HEK293 (cell line): ENCODE measurements around the gene CSKMT.
"Not testable (repeated sequence)": the region's sequence is repeated elsewhere in the genome, so short reads cannot be mapped to it uniquely, and the experiment has no call there.

Source experiments
- CTCF ChIA-PET: fragments of 350-600 bp; formaldehyde crosslinking; extraction: SDS; loops from one replicate; lab custom pipeline; 2021; ENCODE audit warnings: antibody characterized with exemption; lab: Yijun Ruan, JAX
- POLR2A ChIA-PET: fragments of 300-600 bp; formaldehyde crosslinking; extraction: SDS; loops from one replicate; lab custom pipeline; 2020; ENCODE audit warnings: antibody characterized with exemption, inconsistent platforms; lab: Yijun Ruan, JAX
- H3K27ac ChIP-seq: fragments of 200-500 bp; sonication (Bioruptor generic); 2 replicates; pipeline ENCODE4 v1.5.1; 2014; ENCODE audit warnings: low read depth, low read length, control low read depth, inconsistent platforms; ENCODE audit errors: extremely low read depth
- H3K36me3 ChIP-seq, 2 experiments: fragments of 200-500 bp in 1 of 2; sonication (Bioruptor generic) in 1 of 2; 1 replicate in 1 of 2; 2 replicates in 1 of 2; pipeline ENCODE4 v1.5.1; 2014 to 2017; ENCODE audit warnings: inconsistent platforms in 2 of 2, low read length in 2 of 2; ENCODE audit not compliant: control insufficient read depth in 2 of 2, insufficient read depth in 1 of 2
- H3K4me1 ChIP-seq: fragments of 200-500 bp; sonication (Bioruptor generic); 2 replicates; pipeline ENCODE4 v1.5.1; 2014; ENCODE audit warnings: mild to moderate bottlenecking, low read length, inconsistent platforms; ENCODE audit not compliant: control insufficient read depth, insufficient read depth
- H3K4me3 ChIP-seq: 2 replicates; pipeline ENCODE4 v1.5.1; 2011; ENCODE audit warnings: low read depth, mild to moderate bottlenecking, control low read depth, low read length, moderate library complexity
- H3K9me3 ChIP-seq: fragments of 200-500 bp; sonication (Bioruptor generic); 2 replicates; pipeline ENCODE4 v1.5.1; 2014; ENCODE audit warnings: low read depth, low read length, inconsistent platforms; ENCODE audit not compliant: control insufficient read depth, insufficient read depth
- ZBTB20 ChIP-seq: fragments of 450-650 bp; formaldehyde crosslinking; IDR thresholded peaks from 2 replicates; pipeline ENCODE4 v1.5.1; 2016; ENCODE audit warnings: missing biosample characterization, missing genetic modification characterization
- ZNF132 ChIP-seq: fragments of 450-650 bp; formaldehyde crosslinking; IDR thresholded peaks from 2 replicates; pipeline ENCODE4 v1.5.1; 2017; ENCODE audit warnings: missing biosample characterization, missing genetic modification characterization, borderline replicate concordance
- ZNF433 ChIP-seq: fragments of 450-650 bp; formaldehyde crosslinking; IDR thresholded peaks from 2 replicates; pipeline ENCODE4 v1.5.1; 2016; ENCODE audit warnings: missing biosample characterization, missing genetic modification characterization, low read depth
- TF ChIP-seq, protein P1 (sequence below): fragments of 450-650 bp; formaldehyde crosslinking; IDR thresholded peaks from 2 replicates; pipeline ENCODE4 v1.5.1; 2016; ENCODE audit warnings: missing biosample characterization, missing genetic modification characterization
- TF ChIP-seq, protein P2 (sequence below): fragments of 450-650 bp; formaldehyde crosslinking; IDR thresholded peaks from 2 replicates; pipeline ENCODE4 v1.5.1; 2016; ENCODE audit warnings: missing biosample characterization, missing genetic modification characterization
- TF ChIP-seq, protein P3 (sequence below): fragments of 450-650 bp; formaldehyde crosslinking; IDR thresholded peaks from 2 replicates; pipeline ENCODE4 v1.5.0; 2017; ENCODE audit warnings: missing biosample characterization, missing genetic modification characterization, borderline replicate concordance
- TF ChIP-seq, protein P4 (sequence below): fragments of 450-650 bp; formaldehyde crosslinking; IDR thresholded peaks from 2 replicates; pipeline ENCODE4 v1.5.1; 2016; ENCODE audit warnings: missing biosample characterization, missing genetic modification characterization

CSKMT gene

DNA sequence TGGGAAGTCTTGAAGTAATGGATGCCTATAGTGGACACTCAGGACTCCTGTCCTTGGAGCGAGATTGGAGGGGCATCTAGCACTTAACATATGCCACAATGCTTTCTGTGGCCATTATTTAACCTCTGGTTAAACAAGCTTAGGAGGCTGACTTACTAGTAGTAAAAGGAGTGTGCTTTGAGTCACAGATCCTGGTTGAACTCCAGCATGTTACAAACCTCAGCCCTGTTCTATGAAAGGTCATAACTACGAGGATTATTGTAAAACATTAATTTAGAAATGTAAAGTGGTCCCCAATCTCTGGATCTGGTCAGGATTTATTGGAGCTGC is 8.0 kb downstream of the CSKMT start (continued):
- TF ChIP-seq ZNF132, result no peak
- TF ChIP-seq ZNF433 (tag by site-specific recombination), result no peak

DNA sequence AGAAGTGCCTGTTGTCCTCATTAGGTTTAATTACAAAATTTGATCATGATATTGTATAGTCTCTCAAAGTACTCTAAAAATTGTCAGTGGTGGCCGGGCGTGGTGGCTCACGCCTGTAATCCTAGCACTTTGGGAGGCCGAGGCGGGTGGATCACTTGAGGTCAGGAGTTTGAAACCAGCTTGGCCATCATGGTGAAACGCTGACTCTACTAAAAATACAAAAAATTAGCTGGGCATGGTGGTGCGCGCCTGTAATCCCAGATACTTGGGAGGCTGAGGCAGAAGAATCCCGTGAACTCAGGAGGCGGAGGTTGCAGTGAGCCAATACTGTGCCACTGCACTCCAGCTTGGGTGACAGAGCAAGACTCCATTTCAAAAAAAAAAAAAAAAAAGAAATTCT is 10.3 kb downstream of the CSKMT start:
- H3K27ac ChIP-seq, H3K9me3 ChIP-seq, H3K4me1 ChIP-seq, H3K4me3 ChIP-seq: not testable (repeated sequence)
- ChIA-PET CTCF (interaction anchor here (0.6 to 3.0 kb wide), 3 partner anchors 10 to 1063 kb away, joined by 3 to 10 read pairs (median 3); partner anchors contain the start of genes C11orf98 and CSKMT), POLR2A (interaction anchor here (0.6 to 7.2 kb wide), 7 partner anchors 8 to 706 kb away, joined by 3 to 67 read pairs (median 3); partner anchors contain the start of genes C11orf98, CSKMT and INTS5)
- H3K36me3 ChIP-seq, result peaks cover 3 to 44% of the 10 kb centered on the region in 2 experiments; a peak in 2 of 3 replicates

DNA sequence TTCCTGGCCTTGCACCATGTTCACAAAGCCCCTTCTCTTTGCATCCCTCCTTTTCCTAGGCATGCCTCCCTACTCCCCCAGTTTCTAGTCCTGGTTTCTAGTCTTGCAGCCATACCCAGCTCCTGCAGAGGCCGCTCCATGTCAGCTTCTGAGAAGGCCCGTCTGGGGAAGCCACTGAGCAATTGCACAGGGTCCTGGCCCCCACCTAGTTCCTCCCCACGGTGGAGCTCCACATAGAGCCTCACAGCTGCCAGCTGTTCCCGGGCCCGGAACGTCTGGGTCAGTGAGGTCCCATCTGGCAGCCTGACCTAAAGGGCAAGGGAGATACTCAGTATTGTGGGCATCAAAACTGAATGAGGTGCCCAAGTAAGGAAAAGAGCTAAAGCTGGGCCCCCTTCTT is 11.6 kb downstream of the CSKMT start:
- Histone ChIP-seq H3K4me1 (peaks cover 8% of the 10 kb centered on the region), H3K4me3 (no peak overlapping the region), H3K27ac (0 out of 2 replicates have a peak overlapping the region, but pooled peaks have one; percentile 2), H3K9me3 (no peaks in the 10 kb centered on the region), H3K36me3 (peaks cover 3 to 44% of the 10 kb centered on the region in 2 experiments; a peak in 2 of 3 replicates)
- POLR2A ChIA-PET, result interaction anchor here (0.8 to 7.2 kb wide), 9 partner anchors 10 to 111 kb away, joined by 3 to 67 read pairs (median 5); partner anchors contain the start of genes B3GAT3, C11orf98, CSKMT and EEF1G
- TF ChIP-seq, protein P1, sequence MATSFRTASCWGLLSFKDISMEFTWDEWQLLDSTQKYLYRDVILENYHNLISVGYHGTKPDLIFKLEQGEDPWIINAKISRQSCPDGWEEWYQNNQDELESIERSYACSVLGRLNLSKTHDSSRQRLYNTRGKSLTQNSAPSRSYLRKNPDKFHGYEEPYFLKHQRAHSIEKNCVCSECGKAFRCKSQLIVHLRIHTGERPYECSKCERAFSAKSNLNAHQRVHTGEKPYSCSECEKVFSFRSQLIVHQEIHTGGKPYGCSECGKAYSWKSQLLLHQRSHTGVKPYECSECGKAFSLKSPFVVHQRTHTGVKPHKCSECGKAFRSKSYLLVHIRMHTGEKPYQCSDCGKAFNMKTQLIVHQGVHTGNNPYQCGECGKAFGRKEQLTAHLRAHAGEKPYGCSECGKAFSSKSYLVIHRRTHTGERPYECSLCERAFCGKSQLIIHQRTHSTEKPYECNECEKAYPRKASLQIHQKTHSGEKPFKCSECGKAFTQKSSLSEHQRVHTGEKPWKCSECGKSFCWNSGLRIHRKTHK, result no peak
- TF ChIP-seq, protein P2, sequence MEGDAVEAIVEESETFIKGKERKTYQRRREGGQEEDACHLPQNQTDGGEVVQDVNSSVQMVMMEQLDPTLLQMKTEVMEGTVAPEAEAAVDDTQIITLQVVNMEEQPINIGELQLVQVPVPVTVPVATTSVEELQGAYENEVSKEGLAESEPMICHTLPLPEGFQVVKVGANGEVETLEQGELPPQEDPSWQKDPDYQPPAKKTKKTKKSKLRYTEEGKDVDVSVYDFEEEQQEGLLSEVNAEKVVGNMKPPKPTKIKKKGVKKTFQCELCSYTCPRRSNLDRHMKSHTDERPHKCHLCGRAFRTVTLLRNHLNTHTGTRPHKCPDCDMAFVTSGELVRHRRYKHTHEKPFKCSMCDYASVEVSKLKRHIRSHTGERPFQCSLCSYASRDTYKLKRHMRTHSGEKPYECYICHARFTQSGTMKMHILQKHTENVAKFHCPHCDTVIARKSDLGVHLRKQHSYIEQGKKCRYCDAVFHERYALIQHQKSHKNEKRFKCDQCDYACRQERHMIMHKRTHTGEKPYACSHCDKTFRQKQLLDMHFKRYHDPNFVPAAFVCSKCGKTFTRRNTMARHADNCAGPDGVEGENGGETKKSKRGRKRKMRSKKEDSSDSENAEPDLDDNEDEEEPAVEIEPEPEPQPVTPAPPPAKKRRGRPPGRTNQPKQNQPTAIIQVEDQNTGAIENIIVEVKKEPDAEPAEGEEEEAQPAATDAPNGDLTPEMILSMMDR, result 0 out of 2 replicates have a peak, but pooled peaks have one; percentile 21
- CTCF ChIA-PET, result interaction anchor here (0.5 to 3.0 kb wide), 7 partner anchors 11 to 214 kb away, joined by 3 to 10 read pairs (median 4); partner anchors contain the start of genes C11orf98 and CSKMT

DNA sequence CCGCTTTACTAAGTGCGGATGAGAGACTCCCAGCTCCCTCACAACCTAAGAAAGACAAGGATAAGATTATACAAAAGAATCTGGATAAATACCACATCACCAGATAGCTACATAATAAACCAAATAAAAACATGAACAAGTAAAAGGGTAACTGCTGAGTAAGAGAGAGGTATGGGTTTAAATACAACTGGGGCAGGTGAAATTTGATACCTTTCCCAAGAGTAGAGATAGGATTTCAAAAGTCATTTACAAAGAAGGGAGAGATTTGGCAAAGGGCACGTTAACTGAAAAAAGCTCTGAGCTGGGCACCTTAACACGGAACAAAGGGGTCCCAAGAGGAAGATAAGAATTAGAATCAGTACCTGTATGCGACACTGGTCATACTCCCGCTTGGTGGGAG is 12.0 kb downstream of the CSKMT start:
- H3K9me3 ChIP-seq, result no peaks in the 10 kb centered on the region
- H3K4me3 ChIP-seq, result no peak overlapping the region
- peaks cover 8% of the 10 kb centered on the region for H3K4me1 ChIP-seq
- POLR2A ChIA-PET, result interaction anchor here (0.8 to 7.2 kb wide), 8 partner anchors 10 to 110 kb away, joined by 3 to 67 read pairs (median 6); partner anchors contain the start of genes B3GAT3, C11orf98, CSKMT and GANAB
- H3K36me3 ChIP-seq, result peaks cover 3 to 44% of the 10 kb centered on the region in 2 experiments; a peak in 2 of 3 replicates
- CTCF ChIA-PET, result interaction anchor here (0.5 to 3.0 kb wide), 7 partner anchors 12 to 215 kb away, joined by 3 to 10 read pairs (median 4); partner anchors contain the start of genes C11orf98 and CSKMT
- TF ChIP-seq, protein P3, sequence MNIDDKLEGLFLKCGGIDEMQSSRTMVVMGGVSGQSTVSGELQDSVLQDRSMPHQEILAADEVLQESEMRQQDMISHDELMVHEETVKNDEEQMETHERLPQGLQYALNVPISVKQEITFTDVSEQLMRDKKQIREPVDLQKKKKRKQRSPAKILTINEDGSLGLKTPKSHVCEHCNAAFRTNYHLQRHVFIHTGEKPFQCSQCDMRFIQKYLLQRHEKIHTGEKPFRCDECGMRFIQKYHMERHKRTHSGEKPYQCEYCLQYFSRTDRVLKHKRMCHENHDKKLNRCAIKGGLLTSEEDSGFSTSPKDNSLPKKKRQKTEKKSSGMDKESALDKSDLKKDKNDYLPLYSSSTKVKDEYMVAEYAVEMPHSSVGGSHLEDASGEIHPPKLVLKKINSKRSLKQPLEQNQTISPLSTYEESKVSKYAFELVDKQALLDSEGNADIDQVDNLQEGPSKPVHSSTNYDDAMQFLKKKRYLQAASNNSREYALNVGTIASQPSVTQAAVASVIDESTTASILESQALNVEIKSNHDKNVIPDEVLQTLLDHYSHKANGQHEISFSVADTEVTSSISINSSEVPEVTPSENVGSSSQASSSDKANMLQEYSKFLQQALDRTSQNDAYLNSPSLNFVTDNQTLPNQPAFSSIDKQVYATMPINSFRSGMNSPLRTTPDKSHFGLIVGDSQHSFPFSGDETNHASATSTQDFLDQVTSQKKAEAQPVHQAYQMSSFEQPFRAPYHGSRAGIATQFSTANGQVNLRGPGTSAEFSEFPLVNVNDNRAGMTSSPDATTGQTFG (tag by site-specific recombination), result no peak
- TF ChIP-seq, protein P4, sequence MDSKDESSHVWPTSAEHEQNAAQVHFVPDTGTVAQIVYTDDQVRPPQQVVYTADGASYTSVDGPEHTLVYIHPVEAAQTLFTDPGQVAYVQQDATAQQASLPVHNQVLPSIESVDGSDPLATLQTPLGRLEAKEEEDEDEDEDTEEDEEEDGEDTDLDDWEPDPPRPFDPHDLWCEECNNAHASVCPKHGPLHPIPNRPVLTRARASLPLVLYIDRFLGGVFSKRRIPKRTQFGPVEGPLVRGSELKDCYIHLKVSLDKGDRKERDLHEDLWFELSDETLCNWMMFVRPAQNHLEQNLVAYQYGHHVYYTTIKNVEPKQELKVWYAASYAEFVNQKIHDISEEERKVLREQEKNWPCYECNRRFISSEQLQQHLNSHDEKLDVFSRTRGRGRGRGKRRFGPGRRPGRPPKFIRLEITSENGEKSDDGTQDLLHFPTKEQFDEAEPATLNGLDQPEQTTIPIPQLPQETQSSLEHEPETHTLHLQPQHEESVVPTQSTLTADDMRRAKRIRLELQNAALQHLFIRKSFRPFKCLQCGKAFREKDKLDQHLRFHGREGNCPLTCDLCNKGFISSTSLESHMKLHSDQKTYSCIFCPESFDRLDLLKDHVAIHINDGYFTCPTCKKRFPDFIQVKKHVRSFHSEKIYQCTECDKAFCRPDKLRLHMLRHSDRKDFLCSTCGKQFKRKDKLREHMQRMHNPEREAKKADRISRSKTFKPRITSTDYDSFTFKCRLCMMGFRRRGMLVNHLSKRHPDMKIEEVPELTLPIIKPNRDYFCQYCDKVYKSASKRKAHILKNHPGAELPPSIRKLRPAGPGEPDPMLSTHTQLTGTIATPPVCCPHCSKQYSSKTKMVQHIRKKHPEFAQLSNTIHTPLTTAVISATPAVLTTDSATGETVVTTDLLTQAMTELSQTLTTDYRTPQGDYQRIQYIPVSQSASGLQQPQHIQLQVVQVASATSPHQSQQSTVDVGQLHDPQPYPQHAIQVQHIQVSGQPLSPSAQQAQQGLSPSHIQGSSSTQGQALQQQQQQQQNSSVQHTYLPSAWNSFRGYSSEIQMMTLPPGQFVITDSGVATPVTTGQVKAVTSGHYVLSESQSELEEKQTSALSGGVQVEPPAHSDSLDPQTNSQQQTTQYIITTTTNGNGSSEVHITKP (tag by site-specific recombination), result 0 out of 2 replicates have a peak, but pooled peaks have one; percentile 14
- 0 out of 2 replicates have a peak, but pooled peaks have one; percentile 34 for TF ChIP-seq ZBTB20 (tag by site-specific recombination)
- no peak overlapping the region for H3K27ac ChIP-seq
